H1 (cell line): ENCODE results near the gene DEDD. TPM values are rescaled to one million over a fixed set of nuclear protein-coding genes. Genes with fewer than 3 reads are reported as not detected.

Experiments
- CTCF ChIA-PET: fragments of 300-600 bp; sonication (Branson Sonifier 250); formaldehyde crosslinking; loops from one replicate; lab custom pipeline; 2021; ENCODE audit not compliant: partially characterized antibody; lab: Charles Lee
- POLR2A ChIA-PET: fragments of 300-600 bp; sonication (Branson Sonifier 250); formaldehyde crosslinking; loops from one replicate; lab custom pipeline; 2021; ENCODE audit warnings: inconsistent platforms; ENCODE audit not compliant: partially characterized antibody; lab: Charles Lee
- DNase-seq, 2 experiments: peaks; one replicate each; pipeline versions ENCODE4 v3.0.0 to v3.0.0-alpha.2; 2010 to 2022; ENCODE audit warnings: low spot score in 2 of 2, low read depth in 1 of 2, mixed read lengths in 1 of 2
- FAIRE-seq: peaks from 2 replicates; lab custom pipeline; 2011; peaks lifted over from hg19 to GRCh38; lab: Jason Lieb, UNC
- H2AFZ ChIP-seq: 2 replicates; pipeline ENCODE4 v1.8.1; 2012; ENCODE audit warnings: low read length, inconsistent platforms
- H2AK5ac ChIP-seq: 2 replicates; pipeline ENCODE4 v1.6.1; 2013; ENCODE audit warnings: low read depth, low read length
- H2BK120ac ChIP-seq: replicated peaks from 2 replicates; pipeline ENCODE3; 2013; ENCODE audit warnings: low read depth, low read length, inconsistent platforms
- H2BK12ac ChIP-seq: 2 replicates; pipeline ENCODE4 v1.6.1; 2013; ENCODE audit warnings: low read depth, low read length
- H2BK15ac ChIP-seq: 2 replicates; pipeline ENCODE4 v1.6.1; 2013; ENCODE audit warnings: low read length
- H2BK20ac ChIP-seq: 2 replicates; pipeline ENCODE4 v1.6.1; 2013; ENCODE audit warnings: low read length
- H2BK5ac ChIP-seq: 2 replicates; pipeline ENCODE4 v1.6.1; 2013; ENCODE audit warnings: low read depth, low read length
- H3K14ac ChIP-seq: 2 replicates; pipeline ENCODE4 v1.6.1; 2013; ENCODE audit warnings: inconsistent platforms; ENCODE audit not compliant: insufficient read length
- H3K18ac ChIP-seq: 2 replicates; pipeline ENCODE4 v1.6.1; 2013; ENCODE audit warnings: low read length; ENCODE audit errors: extremely low read depth
- H3K23ac ChIP-seq: 2 replicates; pipeline ENCODE4 v1.6.1; 2013; ENCODE audit warnings: inconsistent platforms; ENCODE audit not compliant: insufficient read length
- H3K23me2 ChIP-seq: 2 replicates; pipeline ENCODE4 v1.6.1; 2013; ENCODE audit warnings: low read depth, low read length
- H3K27ac ChIP-seq: 2 replicates; pipeline ENCODE4 v1.6.1; 2011; ENCODE audit warnings: low read depth, low read length, inconsistent platforms
- H3K27me3 ChIP-seq, 4 experiments: replicated peaks in 1 of 4; 1 replicate in 1 of 4; 2 replicates in 3 of 4; pipeline versions ENCODE4 v1.6.1 to v1.8.1; 2011 to 2013; ENCODE audit warnings: low read length in 3 of 4, mild to moderate bottlenecking in 3 of 4, inconsistent platforms in 2 of 4, mixed read lengths in 2 of 4, moderate library complexity in 1 of 4; ENCODE audit not compliant: control insufficient read depth in 3 of 4, insufficient read depth in 3 of 4; ENCODE audit errors: extremely low read depth in 1 of 4
- H3K36me3 ChIP-seq, 4 experiments: 2 replicates each; pipeline versions ENCODE4 v1.6.1 to v1.8.1; 2011 to 2013; ENCODE audit warnings: mild to moderate bottlenecking in 4 of 4, low read length in 3 of 4, moderate library complexity in 2 of 4, control low read depth in 1 of 4, inconsistent platforms in 1 of 4; ENCODE audit not compliant: insufficient read depth in 4 of 4, control insufficient read depth in 2 of 4
- H3K4ac ChIP-seq: replicated peaks from 2 replicates; pipeline ENCODE3; 2013; ENCODE audit warnings: low read length, low read depth, mixed read lengths, inconsistent platforms; ENCODE audit not compliant: insufficient read length
- H3K4me1 ChIP-seq, 4 experiments: replicated peaks in 1 of 4; 1 replicate in 1 of 4; 2 replicates in 3 of 4; pipeline versions ENCODE4 v1.6.1 to v1.8.1; 2011 to 2013; ENCODE audit warnings: low read length in 3 of 4, inconsistent platforms in 2 of 4, mixed read lengths in 1 of 4; ENCODE audit not compliant: insufficient read depth in 4 of 4, control insufficient read depth in 3 of 4
- H3K4me2 ChIP-seq, 2 experiments: 2 replicates each; pipeline versions ENCODE4 v1.6.1 to v1.8.1; 2011 to 2013; ENCODE audit warnings: low read depth in 2 of 2, low read length in 2 of 2, control low read depth in 1 of 2, inconsistent platforms in 1 of 2, mild to moderate bottlenecking in 1 of 2; ENCODE audit not compliant: insufficient read depth in 1 of 2
- H3K4me3 ChIP-seq, 4 experiments: fragments of 200-600, 300-600 bp in 1 of 4; sonication (generic), shearing (Covaris generic), sonication (Bioruptor Twin) in 1 of 4; 2 replicates each; pipeline versions ENCODE4 v1.5.1 to v1.8.1; 2011 to 2016; ENCODE audit warnings: low read length in 4 of 4, low read depth in 3 of 4, control low read depth in 2 of 4, inconsistent platforms in 2 of 4, mild to moderate bottlenecking in 2 of 4, mixed read lengths in 1 of 4, moderate library complexity in 1 of 4; ENCODE audit not compliant: insufficient read depth in 2 of 4; ENCODE audit errors: extremely low read depth in 1 of 4
- H3K56ac ChIP-seq: replicated peaks from 2 replicates; pipeline ENCODE3; 2013; ENCODE audit warnings: low read depth, mild to moderate bottlenecking, mixed read lengths, low read length, inconsistent platforms; ENCODE audit not compliant: insufficient read length
- H3K79me1 ChIP-seq: 2 replicates; pipeline ENCODE4 v1.6.1; 2013; ENCODE audit warnings: low read depth, low read length, control low read depth
- H3K79me2 ChIP-seq, 2 experiments: 2 replicates each; pipeline versions ENCODE4 v1.6.1 to v1.8.1; 2012 to 2013; ENCODE audit warnings: low read length in 2 of 2, mild to moderate bottlenecking in 2 of 2, inconsistent platforms in 1 of 2; ENCODE audit not compliant: insufficient read depth in 2 of 2, control insufficient read depth in 1 of 2
- H3K9ac ChIP-seq, 4 experiments: replicated peaks in 1 of 4; 1 replicate in 1 of 4; 2 replicates in 3 of 4; pipeline versions ENCODE4 v1.6.1 to v1.8.1; 2011 to 2013; ENCODE audit warnings: low read depth in 3 of 4, low read length in 3 of 4, control low read depth in 2 of 4, mild to moderate bottlenecking in 2 of 4, moderate library complexity in 2 of 4, inconsistent platforms in 1 of 4; ENCODE audit errors: extremely low read depth in 1 of 4
- H3K9me3 ChIP-seq, 2 experiments: 2 replicates each; pipeline versions ENCODE4 v1.6.1 to v1.8.1; 2012 to 2013; ENCODE audit warnings: mild to moderate bottlenecking in 2 of 2, moderate library complexity in 2 of 2, control low read depth in 1 of 2, inconsistent platforms in 1 of 2, low read depth in 1 of 2, low read length in 1 of 2, mixed read lengths in 1 of 2; ENCODE audit not compliant: insufficient read depth in 2 of 2
- H4K20me1 ChIP-seq, 2 experiments: replicated peaks in 1 of 2; 2 replicates each; pipeline versions ENCODE3 to v1.8.1; 2011 to 2013; ENCODE audit warnings: inconsistent platforms in 2 of 2, low read length in 2 of 2, mild to moderate bottlenecking in 1 of 2; ENCODE audit not compliant: insufficient read depth in 2 of 2, control insufficient read depth in 1 of 2
- H4K5ac ChIP-seq: 2 replicates; pipeline ENCODE4 v1.6.1; 2013; ENCODE audit warnings: low read length, low read depth, mixed read lengths, inconsistent platforms; ENCODE audit not compliant: insufficient read length
- H4K8ac ChIP-seq: 2 replicates; pipeline ENCODE4 v1.8.0; 2013; ENCODE audit warnings: mild to moderate bottlenecking, moderate library complexity, low read length, inconsistent platforms; ENCODE audit not compliant: insufficient read depth; ENCODE audit errors: extremely low read depth
- H4K91ac ChIP-seq: replicated peaks from 2 replicates; pipeline ENCODE3; 2013; ENCODE audit warnings: low read length, mixed read lengths, inconsistent platforms; ENCODE audit not compliant: insufficient read length
- ATF2 ChIP-seq: IDR thresholded peaks from 2 replicates; pipeline ENCODE4 v1.6.1; 2012; ENCODE audit warnings: low read length, inconsistent platforms
- JUN ChIP-seq: IDR thresholded peaks from 2 replicates; pipeline ENCODE4 v1.6.1; 2011; ENCODE audit warnings: low read depth, mild to moderate bottlenecking, improper control_type of control experiment, low read length
- RFX5 ChIP-seq: IDR thresholded peaks from 2 replicates; pipeline ENCODE4 v1.6.1; 2011; ENCODE audit warnings: low read depth, low read length, improper control_type of control experiment, borderline replicate concordance
- SUZ12 ChIP-seq: fragments of 200-600 bp; sonication (generic); IDR thresholded peaks from 2 replicates; pipeline ENCODE4 v1.6.1; 2012; ENCODE audit warnings: mild to moderate bottlenecking, inconsistent platforms, low read length, moderate library complexity, mixed read lengths
- WGBS, 2 experiments: shearing (Covaris generic) in 1 of 2; methylation state at CpG; one replicate each; pipeline versions ENCODE4 v1.1.6 to v1.1.7; 2013 to 2015; ENCODE audit warnings: low lambda C conversion rate in 2 of 2, mixed read lengths in 2 of 2, inconsistent platforms in 1 of 2, low coverage in 1 of 2, missing lambda C conversion rate in 1 of 2; ENCODE audit not compliant: insufficient replicate concordance in 2 of 2, insufficient coverage in 1 of 2, insufficient read length in 1 of 2; ENCODE audit errors: extremely low coverage in 1 of 2, missing lambda C conversion rate in 1 of 2; 5-methylcytosine and 5-hydroxymethylcytosine counted together
- polyA plus RNA-seq, 7 experiments: library from polyadenylated mRNA; depleted of rRNA in 3 of 7; stranded (reverse) in 5 of 7; unstranded in 2 of 7; fragments of >200 nt in 5 of 7; fragments of 200-250 nt in 2 of 7; gene quantifications; 1 replicate in 5 of 7; 2 replicates in 1 of 7; 4 replicates in 1 of 7; pipeline versions ENCODE4 v1.2.1 to v1.2.3, GENCODE V29; 2011 to 2013; ENCODE audit warnings: missing spikeins in 2 of 7, mixed read lengths in 2 of 7
- total RNA-seq: library from RNA; stranded (reverse); fragmentation: NEBNext Ultra II Directional; extraction: Animal tissue kit (Norgen Biotek cat#: 25700); gene quantifications from 2 replicates; pipeline ENCODE4 v1.2.1, GENCODE V29; 2021

The DEDD gene
- total and polyA plus RNA-seq, 2 of the 8 experiments (the other 6 are each of a cell fraction or from before 2014, with no cell fraction given) = 42.6 to 55.9 TPM

DNA sequence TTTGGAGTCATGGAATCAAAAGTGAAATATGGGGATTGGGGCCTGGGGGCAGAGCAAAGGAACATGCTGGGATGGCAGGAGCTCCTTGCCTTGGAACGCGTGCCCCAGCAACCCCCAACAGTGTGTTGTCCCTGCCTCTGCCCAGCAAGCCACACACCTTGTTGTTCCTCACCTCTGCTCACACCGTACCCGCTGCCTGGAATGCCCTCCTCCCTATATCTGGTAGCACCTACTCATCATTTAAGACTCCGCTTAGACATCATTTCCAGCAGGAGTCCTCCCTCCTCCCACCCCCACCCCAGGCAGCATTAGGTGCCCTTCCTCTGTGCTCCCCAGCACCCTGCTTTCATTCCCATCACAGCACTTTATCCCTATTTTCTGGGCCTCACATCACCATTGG, 50.9 kb downstream of the DEDD start:
- no peak overlapping the region for H4K5ac ChIP-seq
- no peak overlapping the region for H3K4me3 ChIP-seq
- 98% methylated on average over 4 of the region's 5 CpGs; no CpG with 5 or more reads in 1 of the 2 experiments for WGBS, 2 experiments
- no peaks in the 10 kb centered on the region for H3K79me2 ChIP-seq
- H3K4me1 ChIP-seq = peaks cover 0 to 6% (median 0%) of the 10 kb centered on the region in 4 experiments; a peak in 4 of 7 replicates
- no peak overlapping the region for H3K14ac ChIP-seq
- H2BK12ac ChIP-seq = no peak overlapping the region
- H3K9ac ChIP-seq = no peak overlapping the region
- H2AFZ ChIP-seq = no peak overlapping the region
- H4K8ac ChIP-seq = no peak overlapping the region
- FAIRE-seq (no peak), DNase-seq (no peak)
- H3K23me2 ChIP-seq = no peaks in the 10 kb centered on the region
- H3K4me2 ChIP-seq = no peak overlapping the region
- H3K27ac ChIP-seq = no peak overlapping the region
- CTCF ChIA-PET = interaction anchor here (1.4 to 17.8 kb wide), 3 partner anchors 9 to 27 kb away, joined by 4 to 282 read pairs (median 156); partner anchors contain the start of genes ARHGAP30 and KLHDC9
- no peaks in the 10 kb centered on the region for H3K36me3 ChIP-seq
- H3K56ac ChIP-seq = no peak overlapping the region
- no peak overlapping the region for H2BK15ac ChIP-seq
- no peaks in the 10 kb centered on the region for H3K27me3 ChIP-seq
- no peaks in the 10 kb centered on the region for H3K79me1 ChIP-seq
- no peak overlapping the region for H3K4ac ChIP-seq
- TF ChIP-seq JUN (no peak), SUZ12 (no peak), RFX5 (no peak), ATF2 (no peak)
- TF ChIP-seq, all 59 proteins: peak for 0
- H3K9me3 ChIP-seq = no peaks in the 10 kb centered on the region
- H4K91ac ChIP-seq = peak overlapping the region; percentile 49
- no peak overlapping the region for H2BK5ac ChIP-seq
- no peak overlapping the region for H3K18ac ChIP-seq
- no peak overlapping the region for H2BK120ac ChIP-seq
- no peak overlapping the region for H2BK20ac ChIP-seq
- POLR2A ChIA-PET = interaction anchor here (1.4 kb wide), 1 partner anchor 36 kb away, joined by 3 read pairs; the partner anchor contains the start of gene USF1
- no peaks in the 10 kb centered on the region for H4K20me1 ChIP-seq
- H3K23ac ChIP-seq = no peak overlapping the region
- H2AK5ac ChIP-seq = no peak overlapping the region
